Kidney (tissue), 14 donors: Measurements from ENCODE around the gene DPH5. TPM values are rescaled to one million over a fixed set of nuclear protein-coding genes. Genes with fewer than 3 reads are reported as not detected.
A peak's percentile ranks its signal among the peaks of the same experiment; 100 is the strongest.

ENCODE experiments used
- DNase-seq, 5 donors: peaks; one replicate each; pipeline ENCODE4 v3.0.0-alpha.2; 2013 to 2020
- FAIRE-seq: peaks from 2 replicates; lab custom pipeline; 2012; peaks lifted over from hg19 to GRCh38; lab: Jason Lieb, UNC
- H3K27ac ChIP-seq, 2 donors: one replicate each; pipeline ENCODE4 v1.7.0; 2013; ENCODE audit warnings: low read depth in 2 of 2, low read length in 2 of 2, inconsistent platforms in 1 of 2
- H3K27me3 ChIP-seq: one replicate; pipeline ENCODE4 v1.7.1; 2013; ENCODE audit warnings: low read length, inconsistent platforms; ENCODE audit not compliant: control insufficient read depth, insufficient read depth
- H3K36me3 ChIP-seq, 3 donors: one replicate each; pipeline versions ENCODE4 v1.7.0 to v1.7.1; 2013; ENCODE audit warnings: low read length in 3 of 3, control low read depth in 1 of 3, inconsistent platforms in 1 of 3; ENCODE audit not compliant: insufficient read depth in 3 of 3, control insufficient read depth in 2 of 3
- H3K4me1 ChIP-seq, 3 donors: one replicate each; pipeline versions ENCODE4 v1.7.0 to v1.7.1; 2013; ENCODE audit warnings: low read length in 3 of 3, inconsistent platforms in 1 of 3, low read depth in 1 of 3; ENCODE audit not compliant: control insufficient read depth in 2 of 3, insufficient read depth in 2 of 3
- H3K4me3 ChIP-seq, 3 donors: one replicate each; pipeline versions ENCODE4 v1.7.0 to v1.8.1; 2013; ENCODE audit warnings: low read length in 3 of 3, control low read depth in 1 of 3, inconsistent platforms in 1 of 3
- H3K9ac ChIP-seq, 3 donors: one replicate each; pipeline versions ENCODE4 v1.7.0 to v1.7.1; 2013; ENCODE audit warnings: low read length in 3 of 3, control low read depth in 1 of 3, inconsistent platforms in 1 of 3
- H3K9me3 ChIP-seq, 3 donors: one replicate each; pipeline versions ENCODE4 v1.7.0 to v1.7.1; 2013; ENCODE audit warnings: low read length in 3 of 3, control low read depth in 1 of 3, inconsistent platforms in 1 of 3; ENCODE audit not compliant: control insufficient read depth in 2 of 3, insufficient read depth in 1 of 3
- intact Hi-C: fragments of 100-400 bp; cut with DNase I; formaldehyde crosslinking; loops from one replicate; pipeline ENCODE4 v1.11.1; 2022
- polyA plus RNA-seq: library from polyadenylated mRNA; stranded (reverse); fragments of 350-450 nt; fragmentation: Illumina TruSeq; extraction: RNeasy Lipid Tissue Mini Kit (QIAGEN cat#74804); gene quantifications from one replicate; pipeline ENCODE4 v1.2.3, GENCODE V29; 2014; ENCODE audit warnings: low read depth, low replicate concordance; ENCODE audit not compliant: insufficient read depth
- total RNA-seq: library from RNA; stranded (reverse); fragmentation: NEBNext Ultra II Directional; extraction: Animal tissue kit (Norgen Biotek cat#: 25700); gene quantifications from one replicate; pipeline ENCODE4 v1.2.1, GENCODE V29; 2021
- TF ChIP-seq, protein P1 (sequence below): IDR thresholded peaks from 3 replicates; pipeline ENCODE4 v1.5.1; 2012; ENCODE audit warnings: mild to moderate bottlenecking, moderate library complexity, borderline replicate concordance; ENCODE audit not compliant: insufficient read depth; ENCODE audit errors: extremely low read depth
- donor health status: control.
- donor health status: control.
- donor health status: control.
- donor health status: control.
- donor health status: control.
- donor health status: DM: yes; HTN: yes; CAD: no.
- donor health status: Normal renal cell carcinoma (clear cell type).

The DPH5 gene
- total and polyA plus RNA-seq, 2 donors from 2014 or later, result 19.7 to 44.9 TPM

DNA sequence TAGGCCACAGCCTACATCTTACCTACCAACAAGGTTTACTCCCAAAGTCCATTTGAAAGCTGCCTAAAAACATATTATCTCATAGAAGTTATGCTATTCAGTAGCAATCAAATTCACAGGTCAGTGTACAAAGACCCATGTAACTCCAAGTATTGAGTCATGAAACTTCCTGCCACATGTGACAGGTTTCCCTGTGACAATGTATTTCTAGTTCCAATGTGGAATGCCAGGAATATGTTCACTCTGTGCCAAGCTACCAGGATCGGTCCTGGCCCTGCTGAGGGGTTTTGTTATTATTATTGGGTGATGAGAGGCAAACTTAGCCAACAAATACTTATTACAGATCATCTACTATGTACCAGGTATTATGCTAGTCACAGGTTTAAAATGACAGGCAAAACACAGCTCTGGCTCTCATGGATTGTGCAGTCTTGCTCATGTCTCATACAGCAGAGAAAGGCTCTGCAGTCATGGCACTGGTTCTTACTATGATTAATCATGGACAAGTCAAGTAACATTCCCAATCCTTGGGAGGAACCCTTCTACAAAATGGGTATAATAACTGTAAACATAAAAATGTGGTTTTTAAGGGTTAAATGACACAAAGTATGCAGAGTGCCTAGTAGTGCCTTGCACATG is 22.5 kb downstream of the DPH5 start:
- Histone ChIP-seq H3K27ac (no peak overlapping the region), H3K9me3 (no peaks in the 10 kb centered on the region), H3K4me3 (no peak overlapping the region), H3K4me1 (no peaks in the 10 kb centered on the region), H3K27me3 (no peaks in the 10 kb centered on the region), H3K36me3 (peaks cover 0 to 6% (median 2%) of the 10 kb centered on the region in 3 donors), H3K9ac (no peak overlapping the region)
- intact Hi-C loops, result no loop called here
- FAIRE-seq (no peak), DNase-seq (no peak)
- TF ChIP-seq, protein P1, sequence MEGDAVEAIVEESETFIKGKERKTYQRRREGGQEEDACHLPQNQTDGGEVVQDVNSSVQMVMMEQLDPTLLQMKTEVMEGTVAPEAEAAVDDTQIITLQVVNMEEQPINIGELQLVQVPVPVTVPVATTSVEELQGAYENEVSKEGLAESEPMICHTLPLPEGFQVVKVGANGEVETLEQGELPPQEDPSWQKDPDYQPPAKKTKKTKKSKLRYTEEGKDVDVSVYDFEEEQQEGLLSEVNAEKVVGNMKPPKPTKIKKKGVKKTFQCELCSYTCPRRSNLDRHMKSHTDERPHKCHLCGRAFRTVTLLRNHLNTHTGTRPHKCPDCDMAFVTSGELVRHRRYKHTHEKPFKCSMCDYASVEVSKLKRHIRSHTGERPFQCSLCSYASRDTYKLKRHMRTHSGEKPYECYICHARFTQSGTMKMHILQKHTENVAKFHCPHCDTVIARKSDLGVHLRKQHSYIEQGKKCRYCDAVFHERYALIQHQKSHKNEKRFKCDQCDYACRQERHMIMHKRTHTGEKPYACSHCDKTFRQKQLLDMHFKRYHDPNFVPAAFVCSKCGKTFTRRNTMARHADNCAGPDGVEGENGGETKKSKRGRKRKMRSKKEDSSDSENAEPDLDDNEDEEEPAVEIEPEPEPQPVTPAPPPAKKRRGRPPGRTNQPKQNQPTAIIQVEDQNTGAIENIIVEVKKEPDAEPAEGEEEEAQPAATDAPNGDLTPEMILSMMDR, result no peak

DNA sequence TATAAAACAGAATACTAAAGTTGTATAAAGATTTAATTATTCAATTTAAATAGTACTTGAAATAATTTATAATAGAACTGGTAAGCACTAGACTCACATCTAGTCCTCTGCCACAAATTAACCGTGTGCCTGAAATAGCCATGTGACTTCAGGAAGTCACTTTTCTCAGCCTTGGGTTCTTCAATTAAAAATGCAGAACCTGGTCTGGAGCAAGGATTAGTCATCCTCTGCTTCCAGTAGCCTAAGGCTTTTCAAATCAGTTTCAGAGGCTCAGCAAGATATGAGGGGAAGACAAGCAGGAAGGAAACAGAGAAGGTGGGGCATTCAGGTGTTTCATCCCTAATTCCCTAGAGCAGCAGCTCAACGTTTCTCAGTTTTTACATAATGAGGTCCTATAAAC is 23.0 kb downstream of the DPH5 start:
- Histone ChIP-seq H3K9me3 (no peaks in the 10 kb centered on the region), H3K36me3 (peaks cover 0 to 6% (median 2%) of the 10 kb centered on the region in 3 donors), H3K9ac (no peak overlapping the region), H3K4me3 (no peak overlapping the region), H3K27me3 (no peaks in the 10 kb centered on the region), H3K4me1 (no peaks in the 10 kb centered on the region), H3K27ac (no peak overlapping the region)
- DNase-seq (peak in 1 of 5 donors; percentile 8), FAIRE-seq (peak; percentile 68)
- intact Hi-C loops, result no loop called here
- TF ChIP-seq, protein P1, result no peak

DNA sequence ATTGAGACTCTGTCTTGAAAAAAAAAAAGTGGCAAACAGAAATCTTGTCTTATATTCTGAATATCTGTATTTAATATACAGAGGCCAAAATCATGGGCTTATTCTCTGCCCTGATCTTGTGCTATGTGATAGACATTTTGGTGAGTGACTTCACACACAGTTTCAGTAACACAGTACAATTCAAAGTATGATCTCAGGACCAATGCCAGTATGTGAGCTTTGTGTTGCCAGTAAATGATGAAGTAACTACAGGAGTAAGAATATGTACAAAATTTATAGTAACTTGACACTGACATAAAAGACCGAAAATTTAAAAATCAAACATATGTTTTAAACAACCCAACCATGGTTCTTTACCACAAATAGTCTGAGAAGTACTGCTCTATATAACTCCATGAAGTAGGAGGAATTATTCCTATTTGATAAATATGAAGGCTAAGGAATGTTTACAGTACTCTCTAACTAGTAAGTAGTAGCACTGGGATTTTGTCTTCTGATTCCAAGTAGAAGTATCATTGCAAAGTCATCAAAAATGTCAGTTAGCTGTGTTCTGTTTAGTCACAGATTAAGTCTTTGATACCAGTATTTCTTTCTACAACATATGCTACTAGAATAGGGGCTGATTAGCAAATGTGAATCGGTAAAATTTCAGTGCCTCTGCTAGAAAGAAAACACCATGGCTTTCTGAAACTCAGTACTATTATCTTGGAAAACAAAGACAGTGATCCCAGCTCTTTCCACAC is 25.3 kb downstream of the DPH5 start:
- peaks cover 0 to 2% (median 0%) of the 10 kb centered on the region in 3 donors for H3K4me1 ChIP-seq
- H3K36me3 ChIP-seq, result peaks cover 0 to 6% (median 2%) of the 10 kb centered on the region in 3 donors
- intact Hi-C loops, result no loop called here
- no peaks in the 10 kb centered on the region for H3K9me3 ChIP-seq
- H3K27ac ChIP-seq, result no peak overlapping the region
- H3K9ac ChIP-seq, result no peak overlapping the region
- TF ChIP-seq, protein P1, result no peak
- DNase-seq (no peak), FAIRE-seq (no peak)
- H3K4me3 ChIP-seq, result no peak overlapping the region
- H3K27me3 ChIP-seq, result no peaks in the 10 kb centered on the region
